Measurements from ENCODE around the gene TBC1D30.

Gene TBC1D30

DNA sequence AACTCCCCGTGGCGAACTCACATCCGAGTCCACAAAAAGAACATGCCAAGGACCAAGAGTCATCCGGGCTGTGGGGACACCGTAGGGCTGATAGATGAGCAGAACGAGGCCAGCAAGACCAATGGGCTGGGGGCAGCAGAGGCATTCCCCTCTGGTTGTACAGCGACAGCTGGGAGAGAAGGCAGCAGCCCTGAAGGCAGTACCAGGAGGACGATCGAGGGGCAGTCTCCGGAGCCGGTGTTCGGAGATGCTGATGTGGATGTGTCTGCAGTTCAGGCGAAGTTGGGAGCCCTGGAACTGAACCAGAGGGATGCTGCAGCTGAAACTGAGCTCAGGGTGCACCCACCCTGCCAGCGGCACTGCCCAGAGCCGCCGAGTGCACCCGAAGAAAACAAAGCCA is 50.7 kb downstream of the TBC1D30 start:
- DNase-seq: no peak

- no peak for DNase-seq
Measured at GRCh38 chr12:64876388-64877071, 52.1 kb downstream of the TBC1D30 start.

DNA sequence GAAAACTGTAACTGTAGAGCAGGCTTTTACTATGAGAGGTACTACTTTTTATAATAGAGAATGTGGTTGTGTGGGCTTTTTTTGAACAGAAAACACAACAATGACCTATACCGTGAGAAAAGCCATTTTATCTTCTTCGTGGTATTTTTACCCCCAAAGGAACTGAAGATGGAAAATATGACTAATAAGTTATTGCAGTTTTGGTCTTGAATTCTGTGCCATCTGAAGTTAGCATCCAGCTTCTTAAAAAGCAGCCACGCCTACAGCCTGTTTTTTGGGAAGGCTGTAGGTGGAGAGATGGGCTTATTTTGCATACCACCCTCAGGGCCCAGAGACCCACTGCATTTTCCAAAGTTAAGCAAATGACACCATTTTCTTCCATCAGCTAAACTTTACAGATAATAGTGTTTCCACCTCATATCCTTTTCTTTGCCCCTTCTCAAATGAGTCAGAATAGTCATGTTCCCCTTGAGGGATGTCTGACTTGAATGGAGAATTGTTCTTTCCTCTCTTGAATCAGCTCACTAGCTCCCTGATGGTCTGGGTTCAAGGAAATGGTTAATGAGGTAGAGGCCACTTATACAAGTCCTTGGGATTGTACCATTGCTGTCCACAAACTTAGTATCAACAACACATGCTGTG is 53.0 kb downstream of the TBC1D30 start:
- DNase-seq: no peak

DNA sequence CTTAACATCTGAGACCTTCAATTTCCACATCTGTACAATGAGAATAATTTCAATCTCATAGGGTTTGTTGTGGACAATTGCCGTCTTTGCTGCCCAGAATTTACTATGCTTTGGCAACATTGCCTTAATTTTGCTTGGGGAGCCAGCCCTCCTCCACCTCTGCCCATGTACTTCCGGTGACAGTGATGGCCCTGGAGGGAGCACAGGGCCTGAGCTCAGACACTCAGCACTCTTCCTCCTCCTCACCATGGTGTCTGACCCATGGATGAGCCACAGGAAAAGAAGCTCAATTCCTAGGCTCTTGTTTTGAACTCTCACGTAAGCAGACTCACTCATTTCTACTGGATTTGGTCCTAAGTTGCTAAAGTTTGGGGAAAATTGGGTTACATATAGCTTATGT is 58.2 kb downstream of the TBC1D30 start:
- DNase-seq: no peak

DNA sequence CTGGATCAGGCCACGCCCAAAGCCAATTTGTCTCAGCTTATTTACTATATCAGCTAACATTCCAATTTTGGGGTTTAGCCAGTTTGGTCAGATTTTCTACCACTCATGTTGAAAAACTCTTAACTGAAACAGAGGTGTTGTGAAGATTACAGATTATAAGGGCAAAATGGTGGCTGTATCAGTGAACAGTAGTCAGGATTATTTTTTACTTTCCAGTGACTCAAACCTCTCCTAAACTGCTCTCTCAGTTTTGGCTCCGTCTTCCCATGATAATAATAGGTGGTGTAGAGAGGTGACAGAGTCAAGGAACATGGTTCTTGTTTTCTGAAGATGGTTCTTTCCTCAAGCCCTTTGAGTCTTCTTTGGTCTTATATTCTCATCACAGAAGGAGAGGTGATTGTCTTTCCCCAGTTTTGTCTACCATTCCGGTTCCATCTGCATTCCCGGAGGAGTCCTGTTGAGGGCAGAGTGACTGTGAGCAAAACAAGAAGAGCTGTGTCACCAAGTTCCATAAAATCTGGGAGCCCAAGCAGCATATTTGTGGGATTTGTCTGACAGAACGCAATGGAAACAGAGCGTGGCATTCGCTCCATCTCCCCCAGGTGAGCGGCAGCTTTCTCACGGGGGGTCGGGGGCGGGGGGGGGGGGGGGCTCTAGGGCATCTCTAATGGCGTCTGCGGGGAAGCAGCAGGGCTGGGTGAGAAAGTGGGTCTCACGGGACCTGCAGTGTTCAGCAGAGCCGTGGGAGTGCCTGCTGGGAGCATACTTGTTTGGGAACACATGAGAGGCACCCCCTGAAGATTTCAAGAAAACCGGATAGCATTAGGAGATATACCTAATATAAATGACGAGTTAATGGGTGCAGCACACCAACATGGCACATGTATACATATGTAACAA is 59.1 kb downstream of the TBC1D30 start:
- no peak for DNase-seq

- DNase-seq: no peak
Measured at GRCh38 chr12:64884164-64884542, 59.7 kb downstream of the TBC1D30 start.

GRCh38 chr12:64884728-64885127 is 60.3 kb downstream of the TBC1D30 start:
- no peak for DNase-seq

GRCh38 chr12:64889434-64890216 is 65.2 kb downstream of the TBC1D30 start:
- no peak for DNase-seq

DNA sequence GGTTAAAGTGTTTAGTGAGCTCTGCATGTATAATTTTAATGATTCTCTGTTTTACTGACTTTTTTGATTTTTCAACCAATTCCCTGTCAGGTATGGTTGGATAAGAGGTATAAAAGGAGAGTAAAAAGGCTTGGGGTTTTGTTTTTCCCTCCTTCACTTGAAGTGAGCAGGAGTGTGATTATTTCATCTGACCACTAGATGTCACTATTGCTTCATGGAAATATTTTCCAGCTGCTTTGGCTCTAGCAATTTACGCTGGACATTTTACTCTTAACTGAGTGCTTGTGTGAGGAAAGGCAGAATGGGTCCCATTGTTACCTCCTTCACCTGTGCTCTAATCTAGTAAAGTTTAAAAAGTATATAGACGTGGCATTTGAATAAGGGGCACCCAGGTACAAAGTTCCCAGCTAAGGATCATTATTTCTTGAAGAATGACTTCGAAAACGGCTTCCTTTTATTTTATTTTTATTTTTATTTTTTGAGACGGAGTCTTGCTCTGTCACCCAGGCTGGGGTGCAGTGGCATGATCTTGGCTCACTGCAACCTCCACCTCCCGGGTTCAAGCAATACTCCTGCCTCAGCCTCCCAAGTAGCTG is 66.5 kb downstream of the TBC1D30 start:
- peak; percentile 64 for DNase-seq

GRCh38 chr12:64891629-64892028 is 67.2 kb downstream of the TBC1D30 start:
- DNase-seq: no peak

- no peak for DNase-seq
Measured at GRCh38 chr12:64892561-64892960, 68.1 kb downstream of the TBC1D30 start.

DNA sequence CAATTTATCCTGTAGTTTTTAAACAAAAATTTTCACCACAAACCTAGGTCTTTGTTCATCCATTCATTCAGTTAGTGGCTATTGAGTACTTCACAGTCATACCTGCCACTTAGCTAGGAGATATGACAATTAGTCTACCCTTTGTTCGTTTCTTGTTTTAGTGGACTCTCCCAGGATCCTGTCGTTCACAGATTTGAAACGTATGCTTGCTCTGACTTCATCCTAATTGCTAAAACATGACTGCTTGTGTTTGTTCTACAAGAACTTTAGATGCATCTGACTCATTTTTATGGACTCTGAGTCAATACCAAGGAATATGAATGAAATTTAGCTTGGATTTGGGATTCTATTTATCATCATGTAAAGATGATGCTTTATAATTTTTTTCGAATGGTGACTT is 69.5 kb downstream of the TBC1D30 start:
- peak; percentile 73 for DNase-seq

- DNase-seq: peak; percentile 60
Measured at GRCh38 chr12:64894827-64895475, 70.5 kb downstream of the TBC1D30 start.

GRCh38 chr12:64895526-64895925 is 71.1 kb downstream of the TBC1D30 start:
- DNase-seq: peak; percentile 70

DNA sequence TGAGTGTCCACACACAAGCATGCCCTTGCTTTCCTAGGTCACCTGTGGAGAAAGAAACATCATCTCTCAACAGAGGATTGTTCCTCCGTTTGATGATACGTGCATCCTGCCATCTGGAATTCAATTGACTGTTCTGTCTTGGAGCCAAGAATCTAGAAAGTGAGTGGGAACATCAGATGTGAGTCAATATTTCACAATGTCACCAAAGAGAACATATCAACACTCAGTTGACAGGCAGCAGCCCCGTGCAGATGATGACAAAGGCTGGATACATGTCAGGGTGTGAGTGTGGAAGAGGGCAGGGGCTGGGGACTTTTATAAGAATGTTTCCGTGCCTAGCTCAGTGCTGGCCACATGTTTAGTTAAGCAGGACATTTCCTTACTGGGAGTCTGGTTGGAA is 76.1 kb downstream of the TBC1D30 start:
- peak; percentile 67 for DNase-seq

GRCh38 chr12:64903479-64904152 is 79.2 kb downstream of the TBC1D30 start:
- DNase-seq: peak; percentile 64

DNA sequence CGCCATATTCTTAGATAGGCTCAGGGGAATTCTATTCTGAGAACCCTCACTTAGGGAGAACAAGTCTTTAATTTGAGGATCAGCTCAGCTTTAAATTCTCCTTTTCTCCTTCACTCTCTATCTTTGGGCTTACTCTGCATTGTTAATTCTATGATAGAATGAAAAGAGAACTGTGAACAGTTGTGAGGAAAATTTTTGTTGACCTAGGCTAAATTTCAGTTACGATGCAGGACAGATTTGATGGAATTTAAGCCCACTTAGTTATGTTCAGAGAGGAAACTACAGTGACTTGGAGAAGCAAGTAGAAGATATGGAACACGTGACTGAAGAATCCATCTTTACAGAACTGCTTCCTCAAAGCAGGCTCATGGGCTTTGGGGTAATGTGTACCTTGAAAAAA is 82.7 kb downstream of the TBC1D30 start:
- no peak for DNase-seq

- no peak for DNase-seq
Measured at GRCh38 chr12:64909124-64909523, 84.7 kb downstream of the TBC1D30 start.

- no peak for DNase-seq
Measured at GRCh38 chr12:64911081-64911480, 86.6 kb downstream of the TBC1D30 start.

GRCh38 chr12:64911912-64912311 is 87.5 kb downstream of the TBC1D30 start:
- no peak for DNase-seq

DNA sequence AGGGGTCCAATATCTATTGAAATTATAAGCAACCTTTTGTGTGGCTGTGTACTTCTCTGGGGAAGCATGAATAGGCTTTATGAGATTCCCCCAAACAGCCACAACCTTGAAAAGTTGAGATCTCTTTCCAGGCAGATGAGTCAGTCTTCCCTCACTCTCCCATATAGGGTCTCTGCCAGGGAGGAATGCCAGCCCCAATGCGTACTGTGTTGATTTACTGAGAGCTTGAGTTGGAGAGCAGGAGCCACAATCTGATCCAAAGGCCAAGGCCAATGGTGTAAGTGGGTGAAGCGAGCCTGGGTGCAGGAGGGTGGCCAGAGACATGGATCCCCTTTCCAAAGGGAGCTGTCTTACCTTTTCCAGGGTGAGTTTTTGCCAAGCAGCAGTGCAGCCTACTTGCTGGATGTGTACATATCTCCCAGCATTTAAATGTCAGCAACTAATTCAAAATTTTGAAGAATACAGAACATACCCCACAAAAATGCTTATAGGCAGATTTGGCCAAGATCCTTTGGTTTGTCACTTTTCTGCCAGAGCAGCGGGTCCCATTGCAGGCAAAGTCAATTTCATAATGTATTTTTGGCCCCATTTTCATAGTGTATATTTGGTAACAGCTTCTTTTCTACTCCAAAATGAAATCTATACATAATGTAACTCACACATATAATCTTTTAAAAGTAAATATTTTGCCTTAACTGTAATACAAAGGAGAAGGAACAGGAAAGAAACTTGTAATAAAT is 88.2 kb downstream of the TBC1D30 start:
- DNase-seq: peak; percentile 63
